HG02759 (cell line): ENCODE measurements around the gene TOX2.

ENCODE experiments used
- ATAC-seq: cut with Tn5 transposase; IDR thresholded peaks from one replicate; pipeline ENCODE4 v1.9.1; 2021; ENCODE audit warnings: mild to moderate bottlenecking, moderate library complexity; ENCODE audit not compliant: unreplicated experiment

TOX2 gene

DNA sequence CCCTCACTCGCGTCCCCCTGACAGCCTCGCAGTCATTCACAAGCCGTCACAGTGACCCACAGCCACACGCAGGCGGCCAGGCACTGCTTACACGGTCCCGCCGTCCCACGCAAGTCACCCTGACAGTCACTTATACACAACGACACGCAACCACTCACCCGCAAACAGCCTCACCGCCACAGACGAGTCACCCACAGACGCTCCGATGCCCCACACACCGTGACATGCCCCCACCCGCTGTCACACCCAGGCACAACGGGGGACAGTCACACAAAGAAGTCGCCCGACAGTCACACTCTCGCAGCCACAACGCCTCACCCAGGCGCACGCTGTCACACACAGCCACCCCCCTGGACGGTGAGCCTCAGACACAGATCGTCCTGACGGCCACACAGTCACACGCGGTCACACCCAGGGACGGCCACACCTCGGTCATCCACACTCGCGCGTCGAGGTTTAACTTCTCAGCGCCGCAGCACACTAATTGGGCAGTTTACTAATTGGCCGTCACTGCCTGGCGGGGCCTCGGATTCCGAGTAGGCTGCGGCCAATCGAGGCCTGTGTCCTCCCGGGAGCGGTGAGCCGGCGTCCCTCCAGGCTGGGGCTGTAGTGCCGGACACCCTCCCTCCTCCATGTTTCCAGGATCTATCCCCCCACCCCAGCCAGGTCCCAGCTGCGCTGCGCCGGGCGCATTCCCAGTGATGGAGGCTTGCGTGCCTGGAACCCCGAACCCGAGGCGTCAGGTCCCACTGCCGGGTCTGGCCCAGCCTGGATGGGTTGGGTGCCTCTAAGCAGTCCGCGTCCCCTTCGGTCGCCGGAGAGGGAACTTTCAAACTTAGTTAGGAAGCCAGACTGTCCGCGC, 790 bp downstream of the TOX2 start:
- ATAC-seq = no peak

DNA sequence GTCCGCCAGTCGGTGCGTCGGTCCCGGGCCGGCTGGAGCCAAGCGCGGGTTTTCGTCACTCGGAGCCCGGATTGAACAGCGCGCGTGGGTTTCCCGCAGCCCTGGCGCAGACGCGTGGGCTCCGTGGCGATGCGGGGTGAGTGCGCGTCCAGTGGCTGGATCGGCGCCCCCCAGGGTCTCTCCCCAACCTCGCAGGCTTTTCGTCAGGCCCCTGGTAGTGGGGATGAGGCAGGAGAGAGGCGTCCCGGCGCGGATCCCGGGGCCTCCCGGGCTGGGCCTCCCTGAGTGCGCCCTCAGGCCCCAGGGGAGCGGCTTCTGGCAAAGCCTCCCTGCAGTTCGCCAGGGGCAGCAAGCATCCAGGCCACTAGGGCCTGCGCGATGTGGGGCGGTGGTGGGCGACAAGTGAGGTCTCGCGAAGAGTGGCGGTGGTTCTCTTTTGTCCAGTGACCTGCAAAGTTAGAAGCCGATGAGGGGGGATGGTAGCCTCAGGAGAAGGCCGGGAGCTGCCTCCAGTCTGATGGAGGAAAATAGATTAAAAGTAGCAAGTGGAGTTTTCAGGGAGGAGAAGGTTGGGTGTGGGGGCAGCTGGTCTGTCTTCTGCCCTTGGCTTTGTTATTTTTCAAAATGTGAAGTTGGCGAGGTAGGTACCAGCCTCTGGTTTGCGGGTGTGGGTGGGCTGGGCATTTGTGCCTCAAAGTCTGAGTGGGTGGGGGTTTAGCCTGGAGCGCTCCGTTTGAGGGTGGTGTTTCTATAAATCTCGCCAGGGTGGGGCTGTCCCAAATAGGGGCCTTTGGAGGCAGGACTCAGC, 1.6 kb downstream of the TOX2 start:
- ATAC-seq = no peak

DNA sequence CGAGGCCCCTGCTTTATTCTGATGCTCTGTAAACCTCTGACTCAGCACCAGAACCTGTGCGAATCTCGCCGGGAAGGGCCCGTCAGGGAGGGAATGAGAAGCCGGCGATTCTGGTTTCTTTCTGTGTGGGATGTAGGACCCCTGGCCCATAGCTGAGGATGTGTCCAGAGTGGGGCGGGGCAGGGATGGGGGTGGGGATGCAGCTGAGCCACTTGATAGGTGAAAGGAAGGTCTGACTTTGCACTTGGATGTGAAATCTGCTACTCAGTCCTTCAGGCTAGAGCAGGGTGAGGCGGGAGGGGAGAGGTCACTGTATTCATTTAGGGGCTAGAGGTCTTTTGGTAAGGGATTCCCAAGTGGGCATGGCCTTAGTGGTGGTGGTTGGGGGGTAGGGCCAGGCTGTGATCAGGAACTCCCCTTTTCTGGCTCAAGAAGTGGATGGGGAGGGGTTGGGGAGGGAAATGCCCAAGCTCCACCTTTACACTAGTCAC, 2.3 kb downstream of the TOX2 start:
- ATAC-seq = no peak

DNA sequence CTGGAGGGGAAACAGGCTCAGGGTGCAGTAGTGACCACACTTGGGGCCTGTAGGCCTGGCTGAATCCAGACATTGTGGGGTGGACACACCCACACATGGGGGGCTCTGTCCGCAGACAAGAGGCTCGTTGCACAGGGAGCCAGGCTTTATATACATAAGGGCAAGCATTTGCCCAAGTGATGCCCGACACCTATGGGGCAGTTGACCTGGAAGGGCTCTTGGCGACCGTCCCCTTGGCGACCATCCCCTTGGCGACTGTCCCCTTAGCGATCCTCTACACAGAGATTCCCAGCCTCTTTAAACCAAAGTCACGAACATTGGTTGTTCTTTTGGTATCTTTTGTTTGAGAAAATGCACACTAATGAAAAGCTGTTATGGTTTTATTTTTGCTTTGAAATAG, 2.7 kb downstream of the TOX2 start:
- no peak for ATAC-seq

DNA sequence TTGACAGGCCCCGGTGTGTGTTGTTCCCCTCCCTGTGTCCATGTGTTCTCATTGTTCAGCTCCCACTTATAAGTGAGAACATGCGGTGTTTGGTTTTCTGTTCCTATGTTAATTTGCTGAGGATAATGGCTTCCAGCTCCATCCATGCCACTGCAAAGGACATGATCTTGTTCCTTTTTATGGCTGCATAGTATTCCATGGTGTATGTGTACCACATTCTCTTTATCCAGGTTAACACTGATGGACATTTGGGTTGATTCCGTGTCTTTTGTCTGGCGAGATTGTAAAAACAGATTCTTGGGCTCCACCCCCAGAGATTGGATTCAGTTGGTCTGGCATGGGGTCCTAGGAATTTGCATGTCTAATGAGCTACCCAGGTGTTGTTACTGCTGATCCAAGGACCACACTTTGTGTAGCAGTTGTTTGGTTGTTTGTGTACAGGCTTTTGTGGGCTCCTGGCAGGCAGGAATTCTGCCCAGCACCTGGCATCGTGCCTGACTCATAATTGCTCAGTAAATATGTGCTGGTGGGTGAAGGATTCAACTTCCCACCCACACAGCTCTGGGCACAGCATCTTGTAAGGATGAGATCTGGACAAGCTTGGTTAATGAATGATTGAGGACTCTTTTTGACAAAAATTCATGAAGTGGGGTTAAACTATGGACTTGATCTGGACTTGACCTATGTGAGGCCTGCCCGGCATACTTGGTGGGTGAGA, 5.2 kb downstream of the TOX2 start:
- no peak for ATAC-seq

DNA sequence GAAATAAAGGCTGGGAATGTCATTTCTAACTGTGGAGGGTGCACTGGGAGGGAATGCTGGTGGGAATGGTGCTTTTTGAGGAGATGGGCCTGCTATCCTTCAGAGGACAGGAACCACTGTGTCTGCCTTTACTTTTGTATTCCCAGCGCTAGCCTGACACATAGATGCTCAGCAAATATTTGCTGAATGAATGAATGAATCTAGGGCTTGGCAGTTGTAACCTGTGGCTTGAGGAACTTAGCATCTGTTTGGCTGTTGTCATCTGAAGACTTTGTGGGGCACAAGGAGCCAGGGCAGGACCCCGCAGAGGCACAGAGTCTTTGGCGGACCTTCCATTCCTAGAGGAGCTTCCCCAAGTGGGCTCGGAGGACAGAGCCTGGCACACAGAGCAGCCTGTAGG, 6.1 kb downstream of the TOX2 start:
- ATAC-seq = no peak

DNA sequence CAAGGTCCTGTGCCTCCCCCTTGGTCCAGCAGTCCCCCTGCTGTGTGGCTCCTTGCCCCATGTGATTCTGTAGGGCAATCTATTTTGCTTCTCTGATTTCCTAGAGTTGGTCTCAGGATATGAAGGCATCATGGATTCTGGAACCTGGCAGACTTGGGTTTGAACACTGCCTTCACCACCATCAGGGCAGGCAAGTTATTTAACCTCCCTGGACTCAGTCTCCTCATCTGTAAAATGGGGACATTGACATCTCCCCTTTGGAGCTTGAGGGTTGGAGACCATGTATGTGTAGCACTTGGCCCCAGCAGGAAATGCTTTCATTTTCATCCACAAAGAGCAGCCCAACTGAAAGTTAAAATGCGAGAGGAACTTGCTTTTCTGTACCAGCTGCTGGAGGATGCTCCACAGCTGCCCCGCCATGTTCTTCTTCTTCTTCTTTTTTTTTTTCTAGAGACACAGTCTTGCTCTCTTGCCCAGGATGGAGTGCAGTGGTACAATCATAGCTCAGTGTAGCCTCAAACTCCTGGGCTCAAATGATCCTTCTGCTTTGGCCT, 6.7 kb downstream of the TOX2 start:
- ATAC-seq = no peak

DNA sequence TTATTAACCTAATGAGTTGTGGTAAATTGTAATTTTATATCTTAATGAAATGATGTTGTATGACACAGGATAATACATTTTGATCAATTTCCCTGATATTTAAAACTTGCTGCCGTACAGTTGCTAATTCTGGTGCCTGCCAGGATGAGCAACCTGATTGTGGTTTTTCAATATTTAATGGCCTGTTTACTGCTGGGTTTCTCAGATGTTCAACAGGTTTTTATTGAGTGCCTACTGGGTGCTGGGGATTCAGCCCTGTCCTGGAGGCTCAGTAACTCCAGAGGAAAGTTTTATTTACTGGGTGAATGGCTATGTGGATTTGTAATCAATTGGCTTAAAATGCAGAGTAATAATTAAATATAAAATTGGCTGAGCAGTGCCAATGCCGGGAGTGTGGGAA, 8.0 kb downstream of the TOX2 start:
- ATAC-seq = no peak

DNA sequence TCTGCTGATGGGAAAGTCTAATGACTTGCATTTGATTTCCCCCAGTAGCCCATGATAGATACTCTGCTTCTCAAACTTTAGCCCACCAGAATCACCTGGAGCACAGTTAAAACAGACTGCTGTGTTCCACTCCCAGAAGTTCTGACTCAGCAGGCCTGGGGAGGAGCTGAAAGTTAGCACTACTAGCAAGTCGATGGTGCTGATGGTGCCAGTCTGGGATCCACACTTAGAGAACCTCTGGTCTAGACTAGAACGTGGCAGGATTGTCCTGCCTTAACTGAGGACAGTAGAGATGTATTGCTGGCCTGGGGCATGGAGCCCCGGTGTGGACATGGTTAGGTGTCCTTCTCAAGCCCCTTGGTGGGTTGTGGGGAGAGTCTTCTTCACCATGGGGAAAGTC, 8.7 kb downstream of the TOX2 start:
- ATAC-seq = no peak

DNA sequence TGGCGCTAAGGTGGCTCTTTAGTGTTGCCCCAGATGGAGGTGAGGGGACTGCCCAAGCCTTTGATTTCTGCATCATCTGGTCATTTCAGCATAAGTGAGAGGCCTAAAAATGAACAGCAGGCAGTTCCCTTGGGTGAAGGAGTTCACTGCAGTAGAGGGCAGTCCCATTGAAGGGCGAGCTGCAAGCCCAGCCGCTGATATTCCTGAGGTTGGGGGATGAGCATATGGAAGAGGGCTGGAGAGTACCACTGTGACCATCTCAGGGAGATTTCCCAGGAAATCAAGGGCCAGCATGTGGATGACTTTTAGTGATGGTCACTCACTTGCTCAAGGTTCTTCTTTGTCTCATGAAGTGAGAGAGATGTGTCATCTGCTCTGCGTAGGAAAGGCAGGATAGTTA, 9.3 kb downstream of the TOX2 start:
- ATAC-seq = no peak

DNA sequence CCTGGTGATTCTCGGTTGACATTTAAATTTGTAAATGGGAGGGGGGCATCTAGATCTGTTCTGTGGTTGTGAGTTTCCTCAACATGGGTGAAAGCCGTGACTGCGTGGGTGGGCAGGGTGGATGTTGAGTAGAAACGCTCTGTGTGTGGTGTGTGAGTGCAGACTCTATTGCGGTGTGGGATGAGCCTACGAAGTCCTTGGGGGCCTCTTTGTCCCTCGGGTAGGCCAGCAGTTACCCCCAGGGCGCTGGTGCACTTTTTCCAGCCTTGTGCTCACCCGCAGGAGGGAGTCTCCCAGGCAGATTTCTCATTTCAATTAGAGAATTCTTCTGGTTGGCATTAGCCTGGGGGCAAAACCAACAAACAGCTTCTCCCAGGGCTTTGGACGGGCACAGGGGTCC, 10.6 kb downstream of the TOX2 start:
- ATAC-seq = no peak

DNA sequence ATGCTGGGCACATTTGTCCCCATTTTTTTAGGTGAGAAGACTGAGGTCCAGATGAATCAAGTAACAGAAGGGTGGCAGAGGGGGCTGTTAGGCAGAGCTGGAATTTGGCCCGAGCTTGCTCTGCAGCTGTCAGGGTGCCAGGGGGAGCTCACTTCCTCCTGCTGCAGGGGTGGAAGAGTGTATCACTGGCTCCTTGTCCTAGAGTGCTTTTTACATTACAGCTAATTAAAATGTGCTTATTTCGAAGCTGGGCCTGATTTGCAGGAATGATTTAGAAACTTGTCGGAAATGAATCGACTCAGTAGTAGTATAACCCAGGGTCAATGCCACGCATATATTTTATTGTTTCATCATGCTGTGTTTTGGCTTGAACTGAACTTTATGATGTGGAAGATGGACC, 11.1 kb downstream of the TOX2 start:
- no peak for ATAC-seq

DNA sequence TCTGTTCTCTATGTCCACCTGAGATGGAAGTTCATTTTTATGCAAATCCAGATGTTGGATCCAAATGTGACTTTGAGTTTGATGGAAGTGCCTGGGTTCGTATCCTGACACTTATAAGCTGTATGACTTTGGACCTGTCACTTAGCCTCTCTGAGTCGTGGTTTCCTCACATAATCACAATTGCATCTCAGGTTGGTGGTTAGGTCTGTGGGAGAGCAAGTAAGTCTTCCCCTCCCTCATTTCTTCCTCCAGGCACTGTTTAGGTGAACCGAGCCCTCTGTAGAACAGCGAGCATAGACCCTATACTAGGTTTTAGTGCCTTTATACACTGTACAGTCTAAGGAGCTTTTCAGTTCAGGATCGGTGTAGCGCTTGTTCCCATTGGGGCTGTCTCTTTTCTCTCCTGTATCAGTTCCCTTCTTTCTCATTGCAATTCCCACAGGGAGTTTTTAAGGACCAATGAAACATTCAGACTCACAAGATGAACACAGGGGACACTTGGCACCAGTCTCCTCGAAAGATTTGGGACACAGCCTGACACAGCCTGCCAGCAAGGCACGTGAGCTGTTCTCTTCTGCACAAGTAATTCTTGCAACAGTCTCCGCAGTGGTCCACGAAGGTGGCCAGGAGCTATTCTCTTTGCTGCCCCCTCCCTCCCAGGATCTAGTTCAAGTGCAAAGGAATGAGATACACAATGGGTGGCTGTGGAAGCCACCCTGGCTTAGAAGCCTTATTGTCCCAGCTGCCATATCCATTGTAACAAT, 11.8 kb downstream of the TOX2 start:
- ATAC-seq = no peak

DNA sequence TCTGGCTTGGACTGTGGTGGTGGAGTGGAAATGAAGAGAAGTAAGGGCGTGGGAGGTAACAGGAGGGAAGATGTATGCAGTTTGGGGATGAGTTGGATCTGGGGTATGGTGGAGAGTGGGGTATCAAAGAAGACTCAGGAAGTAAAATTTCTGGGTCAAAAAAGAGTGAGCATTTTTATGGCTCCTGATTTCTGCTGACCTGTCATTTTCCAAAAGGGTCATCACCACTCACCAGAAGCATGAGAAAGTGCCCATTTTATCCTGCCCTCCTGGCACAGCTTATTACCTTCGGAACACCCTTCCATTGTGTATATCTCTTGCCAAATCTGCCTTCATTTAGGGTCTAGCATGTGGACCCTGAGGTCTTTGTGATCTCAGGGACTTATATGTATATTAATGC, 17.3 kb downstream of the TOX2 start:
- ATAC-seq = no peak

DNA sequence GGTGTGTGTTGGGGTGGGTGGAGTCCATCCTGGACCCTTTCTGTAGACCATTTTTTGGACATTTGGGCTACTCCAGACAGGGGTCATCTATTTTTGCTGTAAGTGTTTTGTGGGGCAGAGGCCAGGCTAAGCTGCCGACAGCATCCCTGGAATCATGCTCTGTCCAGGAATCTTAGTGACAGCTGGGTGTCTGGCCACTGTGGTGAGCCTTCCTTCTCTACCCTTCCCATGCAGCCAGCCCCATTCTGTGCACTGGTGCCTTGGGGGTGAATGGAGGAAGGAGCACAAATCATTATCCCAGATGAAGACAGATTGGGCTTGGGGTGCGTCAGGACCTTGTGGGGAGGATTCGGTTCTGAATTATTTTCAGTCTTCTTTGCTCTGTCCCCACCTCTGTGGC, 20.2 kb downstream of the TOX2 start:
- no peak for ATAC-seq

DNA sequence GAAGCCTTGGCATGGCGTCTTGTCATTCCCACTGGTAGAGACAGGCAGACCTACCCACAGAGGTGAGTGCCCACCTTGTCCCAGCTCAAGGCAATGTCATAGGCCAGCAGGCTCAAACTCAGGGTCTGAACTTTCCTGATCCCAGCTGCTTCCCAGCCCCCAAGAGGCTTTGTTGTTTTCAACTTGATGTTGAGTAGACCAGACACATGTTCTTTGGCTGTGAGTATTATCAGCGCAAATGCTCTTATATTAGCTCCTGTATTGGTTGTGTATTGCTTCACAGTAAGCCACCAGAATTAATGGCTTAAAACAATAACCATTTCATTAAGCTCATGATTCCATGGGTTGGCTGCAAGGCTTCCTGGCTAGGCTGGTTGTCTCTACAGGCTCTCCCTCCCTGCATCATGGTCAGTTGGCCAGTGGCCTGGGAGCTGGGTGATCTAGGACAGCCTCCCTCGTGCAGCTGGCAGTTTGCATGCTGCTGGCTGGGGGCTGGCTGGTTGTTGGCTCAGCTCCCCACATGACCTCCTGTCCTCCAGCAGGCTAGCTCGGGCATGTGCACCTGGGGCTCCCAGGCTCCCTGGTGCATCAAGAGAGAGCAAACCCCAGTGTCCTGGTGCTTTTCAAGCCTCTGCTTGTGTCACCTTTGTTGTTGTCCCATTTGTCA, 21.6 kb downstream of the TOX2 start:
- no peak for ATAC-seq

DNA sequence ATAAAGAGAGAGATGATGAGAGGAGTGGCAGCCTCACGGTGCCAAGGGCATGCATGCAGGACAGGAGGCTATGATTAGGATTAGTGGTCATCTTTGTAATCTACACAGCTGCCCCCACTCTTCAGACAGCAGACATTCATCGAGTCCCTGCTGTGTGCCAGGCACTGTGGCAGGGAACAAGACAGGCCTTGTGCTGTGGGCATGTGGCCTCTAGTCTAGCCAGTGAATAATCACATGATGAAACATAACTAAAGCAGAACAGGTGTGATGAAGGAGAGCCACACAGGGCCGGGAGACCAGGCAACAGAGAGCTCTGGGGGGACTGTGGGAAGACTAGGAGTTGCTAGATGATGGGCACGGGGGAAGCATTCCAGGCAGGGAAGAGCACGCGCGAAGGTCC, 22.2 kb downstream of the TOX2 start:
- no peak for ATAC-seq

DNA sequence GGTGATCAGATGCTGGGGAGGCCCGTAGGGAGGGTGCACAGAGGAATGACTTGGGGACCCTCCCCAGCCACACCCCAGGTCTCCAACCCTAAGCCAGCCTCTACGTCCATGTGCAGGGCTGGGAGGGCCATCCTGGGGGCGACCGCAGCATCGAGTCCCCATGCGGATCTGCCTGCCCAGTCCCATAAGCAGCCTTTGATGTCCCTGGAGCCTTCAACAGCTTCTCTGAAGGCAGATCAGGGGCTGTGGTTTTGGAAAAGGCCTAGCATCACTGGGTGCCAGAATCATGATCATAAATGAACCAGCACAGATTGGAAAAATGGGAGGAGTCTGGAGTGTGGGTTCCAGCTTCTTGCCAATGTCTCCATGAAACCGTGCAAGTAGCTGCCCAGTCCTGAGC, 22.9 kb downstream of the TOX2 start:
- ATAC-seq = no peak

DNA sequence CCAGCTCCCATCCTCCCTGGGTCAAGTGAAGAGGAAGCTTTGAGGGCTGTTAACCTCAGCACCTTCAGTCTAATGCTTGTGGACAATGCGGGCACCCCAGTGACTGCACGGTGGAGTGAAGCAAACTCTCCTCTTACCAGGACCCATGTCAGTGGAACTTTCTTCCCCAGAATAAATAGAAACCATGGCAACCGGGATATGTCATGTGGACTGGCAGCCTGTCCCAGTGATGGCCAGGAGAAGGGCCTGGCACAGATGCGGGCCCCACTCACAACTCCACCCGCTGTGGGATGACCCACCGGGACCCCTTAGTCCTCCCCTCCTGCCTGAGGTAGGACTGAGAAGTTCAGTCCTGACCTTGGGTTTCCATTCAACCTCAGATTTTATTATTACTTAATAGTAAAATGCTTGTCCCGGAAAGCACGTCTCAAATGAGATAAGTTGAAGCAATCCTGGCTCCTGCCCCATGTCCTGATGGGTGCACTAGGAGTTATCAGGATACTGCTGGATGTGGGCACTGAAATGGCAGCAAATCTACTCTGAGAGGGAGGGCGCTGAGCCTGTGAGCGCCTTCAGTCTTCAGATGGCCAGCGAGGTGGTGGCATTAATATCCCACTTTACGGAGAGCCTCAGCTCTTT, 23.5 kb downstream of the TOX2 start:
- ATAC-seq = no peak
